Stimulated activated CD4-positive, alpha-beta T cell treated with anti-CD3 and anti-CD28 coated beads, Interleukin-15, amount 100 ng/mL, for 24 hours (primary cell): ENCODE measurements around the gene TEPSIN.

ENCODE experiments used
- DNase-seq: peaks from one replicate; pipeline ENCODE4 v3.0.0-alpha.2; 2020

Gene TEPSIN

GRCh38 chr17:81267390-81268067, 28.7 kb upstream of the TEPSIN start:
- DNase-seq = no peak

- no peak for DNase-seq
These were observed 26.7 kb upstream of the TEPSIN start for GRCh38 chr17:81265576-81265975.

GRCh38 chr17:81264640-81265039, 25.8 kb upstream of the TEPSIN start:
- DNase-seq = no peak

- no peak for DNase-seq
These were observed 24.7 kb upstream of the TEPSIN start for GRCh38 chr17:81263371-81264181.

GRCh38 chr17:81261582-81262336, 22.9 kb upstream of the TEPSIN start:
- DNase-seq = no peak

GRCh38 chr17:81261096-81261495, 22.2 kb upstream of the TEPSIN start:
- DNase-seq = no peak

- DNase-seq = no peak
These were observed 21.8 kb upstream of the TEPSIN start for GRCh38 chr17:81260641-81261040.

GRCh38 chr17:81260171-81260570, 21.3 kb upstream of the TEPSIN start:
- no peak for DNase-seq

- DNase-seq = no peak
These were observed 20.3 kb upstream of the TEPSIN start for GRCh38 chr17:81259058-81259605.

GRCh38 chr17:81258292-81258691, 19.4 kb upstream of the TEPSIN start:
- DNase-seq = no peak

GRCh38 chr17:81257533-81257932, 18.7 kb upstream of the TEPSIN start:
- no peak for DNase-seq

GRCh38 chr17:81256616-81257015, 17.8 kb upstream of the TEPSIN start:
- no peak for DNase-seq

- DNase-seq = no peak
These were observed 16.3 kb upstream of the TEPSIN start for GRCh38 chr17:81254955-81255717.

GRCh38 chr17:81253358-81254131, 14.7 kb upstream of the TEPSIN start:
- DNase-seq = peak; percentile 65

GRCh38 chr17:81252987-81253329, 14.1 kb upstream of the TEPSIN start:
- DNase-seq = no peak

- no peak for DNase-seq
These were observed 13.6 kb upstream of the TEPSIN start for GRCh38 chr17:81252326-81252986.

GRCh38 chr17:81251709-81252301, 12.9 kb upstream of the TEPSIN start:
- DNase-seq = no peak

GRCh38 chr17:81251094-81251708, 12.3 kb upstream of the TEPSIN start:
- DNase-seq = no peak

- DNase-seq = no peak
These were observed 11.6 kb upstream of the TEPSIN start for GRCh38 chr17:81250286-81251093.
